ENCODE results near the gene HYPK. TPM values are rescaled to one million over a fixed set of nuclear protein-coding genes. Genes with fewer than 3 reads are reported as not detected.

The HYPK gene
- total and polyA plus RNA-seq, 2 of the 8 experiments (the other 6 are each of a cell fraction or from before 2014, with no cell fraction given): 5.4 to 17.6 TPM

GRCh38 chr15:43852607-43853006 lies 52.2 kb downstream of the HYPK start (continued):
- TF ChIP-seq SAP30 (IDR thresholded peaks at IDR 0.05; ENCODE audit: insufficient read depth, insufficient replicate concordance, low read length) (no peak), SIN3A (conservative IDR thresholded peaks at IDR 0.05 in 1 of 2, IDR thresholded peaks at IDR 0.05 in 1 of 2; ENCODE audit: low read depth in 1 of 2, low read length in 2 of 2) (no peak), JUND (IDR thresholded peaks at IDR 0.05; ENCODE audit: low read length) (no peak), CBX5 (IDR thresholded peaks at IDR 0.05; ENCODE audit: low read depth, low read length) (no peak)

MicroRNA genes within 50 kb of the gene (microRNA counts, 767-probe panel; counts per million panel counts)
- microRNA hsa-miR-1282: 879 counts per million, percentile 95 among the panel's probes with 10 or more counts

Small RNA genes within 50 kb of the gene (microRNA-seq; reads per million reads assigned to microRNA genes)
- gene MIR1282 (ENCODE audit: borderline microRNAs expressed in 2 of 2, borderline number of aligned reads in 2 of 2, borderline replicate concordance in 1 of 2): 0 reads per million in 2 experiments

Small RNA genes within 50 kb of the gene (small RNA-seq; reads per million reads assigned to genes)
- not detected for gene MIR1282 (ENCODE audit: insufficient read depth)

Other genes starting within 250 kb of the HYPK start
- 18.8 and 24.3 TPM in 2 replicates for gene PPIP5K1, start 210.4 kb upstream of the HYPK start, total RNA-seq (2021; fragmentation: NEBNext Ultra II Directional; extraction: Animal tissue kit (Norgen Biotek cat#: 25700))
- gene PPIP5K1, start 210.4 kb upstream of the HYPK start, polyA plus RNA-seq (2011; rRNA removed): 22.7 and 30.4 TPM in 2 replicates
- 27.1 and 30.5 TPM in 2 replicates for gene CKMT1B, start 206.6 kb upstream of the HYPK start, total RNA-seq (2021; fragmentation: NEBNext Ultra II Directional; extraction: Animal tissue kit (Norgen Biotek cat#: 25700))
- gene CKMT1B, start 206.6 kb upstream of the HYPK start, polyA plus RNA-seq (2011; rRNA removed): 91.3 and 111 TPM in 2 replicates
- gene STRC, start 181.8 kb upstream of the HYPK start, total RNA-seq (2021; fragmentation: NEBNext Ultra II Directional; extraction: Animal tissue kit (Norgen Biotek cat#: 25700)): 0.34 and 0.42 TPM in 2 replicates
- 0.41 and 0.57 TPM in 2 replicates for gene STRC, start 181.8 kb upstream of the HYPK start, polyA plus RNA-seq (2011; rRNA removed)
- gene CATSPER2, start 151.8 kb upstream of the HYPK start, total RNA-seq (2021; fragmentation: NEBNext Ultra II Directional; extraction: Animal tissue kit (Norgen Biotek cat#: 25700)): 1.2 TPM in 2 replicates
- 0.89 and 1.9 TPM in 2 replicates for gene CATSPER2, start 151.8 kb upstream of the HYPK start, polyA plus RNA-seq (2011; rRNA removed)
- 33.8 and 35.0 TPM in 2 replicates for gene CKMT1A, start 106.7 kb upstream of the HYPK start, total RNA-seq (2021; fragmentation: NEBNext Ultra II Directional; extraction: Animal tissue kit (Norgen Biotek cat#: 25700))
- 38.9 and 44.8 TPM in 2 replicates for gene CKMT1A, start 106.7 kb upstream of the HYPK start, polyA plus RNA-seq (2011; rRNA removed)
- gene PDIA3, start 54.2 kb upstream of the HYPK start, total RNA-seq (2021; fragmentation: NEBNext Ultra II Directional; extraction: Animal tissue kit (Norgen Biotek cat#: 25700)): 653 and 655 TPM in 2 replicates
- 70.8 and 90.4 TPM in 2 replicates for gene PDIA3, start 54.2 kb upstream of the HYPK start, polyA plus RNA-seq (2011; rRNA removed)
- 9.2 and 11.0 TPM in 2 replicates for gene ELL3, start 23.6 kb upstream of the HYPK start, total RNA-seq (2021; fragmentation: NEBNext Ultra II Directional; extraction: Animal tissue kit (Norgen Biotek cat#: 25700))
- gene ELL3, start 23.6 kb upstream of the HYPK start, polyA plus RNA-seq (2011; rRNA removed): 13.7 and 15.5 TPM in 2 replicates
- 655 and 672 TPM in 2 replicates for gene SERF2, start 8.3 kb upstream of the HYPK start, total RNA-seq (2021; fragmentation: NEBNext Ultra II Directional; extraction: Animal tissue kit (Norgen Biotek cat#: 25700))
- 999 and 1,376 TPM in 2 replicates for gene SERF2, start 8.3 kb upstream of the HYPK start, polyA plus RNA-seq (2011; rRNA removed)
- gene SERINC4, start 379 bp upstream of the HYPK start, total RNA-seq (2021; fragmentation: NEBNext Ultra II Directional; extraction: Animal tissue kit (Norgen Biotek cat#: 25700)): not detected in 2 replicates
- gene SERINC4, start 379 bp upstream of the HYPK start, polyA plus RNA-seq (2011; rRNA removed): 0.08 and 0.14 TPM in 2 replicates
- gene MFAP1, start 24.1 kb downstream of the HYPK start, total RNA-seq (2021; fragmentation: NEBNext Ultra II Directional; extraction: Animal tissue kit (Norgen Biotek cat#: 25700)): 36.6 and 36.7 TPM in 2 replicates
- gene MFAP1, start 24.1 kb downstream of the HYPK start, polyA plus RNA-seq (2011; rRNA removed): 11.0 and 23.6 TPM in 2 replicates
- gene WDR76, start 26.4 kb downstream of the HYPK start, total RNA-seq (2021; fragmentation: NEBNext Ultra II Directional; extraction: Animal tissue kit (Norgen Biotek cat#: 25700)): 18.9 and 19.6 TPM in 2 replicates
- 2.7 and 4.1 TPM in 2 replicates for gene WDR76, start 26.4 kb downstream of the HYPK start, polyA plus RNA-seq (2011; rRNA removed)